ENCODE data around the gene YWHAQ.

YWHAQ gene

DNA sequence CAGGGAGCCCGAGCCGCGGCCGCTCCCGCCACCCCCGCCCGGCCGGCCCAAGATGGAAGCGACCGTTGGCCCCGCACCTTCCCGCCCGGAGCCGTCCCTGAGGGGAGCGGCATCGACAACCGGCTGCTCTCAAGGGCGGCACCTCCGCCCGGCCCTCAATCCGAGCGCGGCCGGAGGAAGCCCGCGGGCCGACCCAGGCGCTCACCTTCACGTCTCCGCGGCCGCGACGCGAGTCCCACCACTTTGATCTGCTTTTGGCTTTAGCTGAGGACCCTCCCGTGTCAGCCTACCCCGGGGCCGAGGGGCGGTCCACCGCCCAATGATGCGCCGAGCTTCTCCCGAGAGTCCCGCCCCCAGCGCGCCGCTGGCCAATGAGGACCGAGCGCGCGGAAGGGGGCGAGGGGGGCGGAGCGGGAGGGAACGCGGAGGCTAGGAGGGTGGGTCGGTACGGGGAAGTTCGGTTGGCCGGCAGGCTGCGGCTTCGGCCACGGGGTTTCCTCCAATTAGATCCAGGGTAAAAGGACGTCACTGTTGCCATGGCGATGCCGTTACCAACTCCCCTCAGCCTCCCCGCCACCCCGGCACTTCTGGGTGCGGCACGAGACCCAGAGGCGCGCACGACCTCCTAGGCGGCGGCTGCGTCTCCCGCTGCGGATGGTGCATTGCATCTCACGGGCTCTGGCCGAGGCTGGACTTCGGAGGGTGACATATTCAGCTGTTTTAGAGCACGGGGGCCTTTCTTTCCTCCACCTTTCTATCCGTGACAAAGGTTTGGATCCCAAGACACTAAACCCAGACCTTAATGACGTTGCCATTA lies at the start of gene YWHAQ:
Gene YWHAQ (minus strand): TSS at position 262 of the 817 bp plus-strand sequence. CDS start 545 bp downstream, outside the sequence.
- DNase-seq, result peak; percentile 99 to 100

DNA sequence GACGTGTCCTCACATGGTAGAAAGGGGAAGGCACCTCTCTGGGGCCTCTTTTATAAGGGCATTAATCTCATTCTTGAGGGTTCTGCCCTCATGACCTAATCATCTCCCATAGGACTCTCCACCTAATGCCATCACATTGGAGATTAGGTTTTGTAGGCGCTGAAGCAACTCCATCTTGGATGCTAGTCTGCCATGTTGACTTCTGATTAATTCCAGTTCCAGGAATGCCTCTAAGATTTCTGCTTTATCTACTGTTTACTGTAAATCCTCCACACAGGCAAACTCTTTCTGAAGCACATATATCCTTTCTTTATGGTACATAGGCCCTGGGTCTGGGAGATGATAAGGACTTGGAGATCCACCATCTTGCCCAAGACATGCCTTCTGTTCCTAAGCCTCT lies 49.3 kb upstream of the YWHAQ start:
- no peak for DNase-seq

- DNase-seq, result no peak
These were observed 48.4 kb upstream of the YWHAQ start for GRCh38 chr2:9679218-9679617.

DNA sequence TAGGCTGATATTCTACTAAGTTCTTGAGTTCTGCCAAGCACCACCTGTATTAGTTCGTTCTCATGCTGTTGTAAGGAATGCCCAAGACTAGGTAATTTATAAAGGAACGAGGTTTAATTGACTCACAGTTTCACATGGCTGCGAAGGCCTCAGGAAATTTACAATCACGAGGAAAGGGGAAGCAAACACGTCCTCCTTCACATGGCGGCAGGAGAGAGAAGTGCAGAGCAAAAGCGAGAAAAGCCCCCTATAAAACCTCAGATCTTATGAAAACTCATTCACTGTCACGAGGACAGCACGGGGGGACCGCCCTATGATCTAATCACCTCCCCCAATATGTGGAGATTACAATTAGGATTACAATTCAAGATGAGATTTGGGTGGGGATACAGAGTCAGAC lies 47.7 kb upstream of the YWHAQ start:
- DNase-seq, result no peak

DNA sequence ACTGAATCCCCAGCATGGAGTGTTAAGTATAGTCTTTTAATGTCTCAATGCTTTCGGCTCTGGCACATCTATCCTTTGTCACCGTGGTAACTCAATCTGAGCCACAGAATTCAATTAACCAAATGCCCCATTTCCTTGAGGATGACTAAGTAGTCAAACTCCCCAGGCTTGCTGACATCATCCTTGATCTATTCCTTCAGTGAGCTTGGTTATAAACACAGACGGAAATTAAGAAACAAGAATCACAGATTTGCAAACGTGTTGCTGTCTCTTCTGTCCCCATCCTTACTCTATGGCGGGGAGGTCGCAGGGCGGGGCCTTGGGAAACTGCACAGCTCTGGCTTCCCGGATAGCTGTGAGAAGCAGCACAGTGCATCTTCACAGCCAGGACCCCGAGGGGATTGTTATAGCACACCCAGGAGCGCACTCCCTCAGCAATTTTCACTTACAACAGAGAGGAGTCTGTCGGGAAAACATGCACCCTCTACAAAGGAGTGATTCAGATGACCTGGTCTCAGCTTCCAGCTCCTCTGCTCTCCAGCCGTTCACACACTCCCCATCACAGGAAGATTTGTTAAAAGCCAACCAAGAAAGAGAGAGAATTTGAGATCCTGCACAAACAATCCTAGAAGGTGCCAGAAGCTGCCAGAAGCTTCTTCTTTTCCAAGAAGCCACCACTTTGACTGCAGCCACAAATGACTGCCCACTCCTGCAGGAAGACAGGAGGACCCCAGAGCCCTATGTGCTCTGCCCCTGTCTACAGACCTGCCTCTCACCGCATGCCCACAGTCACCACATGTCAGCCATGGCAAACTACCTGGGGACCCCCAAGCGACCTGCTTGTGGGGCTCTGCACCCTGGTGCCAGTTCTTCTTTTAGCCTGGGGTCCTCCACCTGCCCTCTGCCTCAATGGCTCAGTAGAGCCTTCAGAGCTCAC lies 44.9 kb upstream of the YWHAQ start:
- no peak for DNase-seq

DNA sequence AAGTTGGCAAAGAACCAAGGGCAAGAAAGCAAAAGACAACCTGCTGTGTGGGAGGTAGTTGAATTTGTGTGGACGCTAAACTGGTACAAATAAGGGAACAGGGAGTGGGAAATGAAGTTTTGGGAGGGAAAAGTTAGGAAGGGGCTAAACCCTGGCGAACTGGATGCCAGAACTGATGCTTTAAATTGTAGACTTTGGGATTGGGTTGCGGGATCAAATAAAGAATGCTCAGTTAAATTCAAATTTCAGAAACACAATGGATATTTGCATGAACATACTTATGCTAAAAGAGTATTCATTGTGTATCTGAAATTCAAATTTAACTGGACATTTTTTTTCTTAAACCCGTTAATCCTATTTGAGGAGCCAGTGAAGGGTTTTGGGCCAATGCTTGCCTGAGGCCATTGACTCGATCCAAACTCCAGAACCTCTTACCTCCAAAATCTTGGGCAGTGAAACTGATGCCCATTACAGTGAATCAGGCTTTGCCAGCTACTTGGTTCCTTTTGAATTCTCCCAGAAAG lies 44.2 kb upstream of the YWHAQ start:
- DNase-seq, result no peak

GRCh38 chr2:9673914-9674481 lies 43.2 kb upstream of the YWHAQ start:
- no peak for DNase-seq

GRCh38 chr2:9668687-9669345 lies 38.0 kb upstream of the YWHAQ start:
- peak; percentile 71 to 81 for DNase-seq

- DNase-seq, result no peak
These were observed 37.0 kb upstream of the YWHAQ start for GRCh38 chr2:9667826-9668225.

DNA sequence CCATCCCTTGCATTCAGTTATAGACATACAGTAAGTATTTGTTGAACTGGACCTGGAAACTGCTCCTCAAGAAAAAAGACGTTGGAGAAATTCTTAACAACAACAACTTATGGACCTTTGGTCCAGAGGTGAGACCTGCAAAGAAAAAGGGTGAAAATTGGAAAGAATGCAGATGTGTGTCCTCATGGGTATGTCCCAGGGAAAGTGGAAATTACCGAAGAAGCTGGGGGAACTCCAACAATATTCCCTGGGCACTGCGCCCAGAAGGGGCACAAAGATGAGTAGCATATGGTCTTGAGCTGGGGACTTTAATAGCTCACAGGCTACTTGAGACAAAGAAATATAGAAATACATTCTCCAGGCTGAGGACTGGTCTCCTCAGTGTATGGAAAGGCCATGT lies 35.5 kb upstream of the YWHAQ start:
- DNase-seq, result no peak

DNA sequence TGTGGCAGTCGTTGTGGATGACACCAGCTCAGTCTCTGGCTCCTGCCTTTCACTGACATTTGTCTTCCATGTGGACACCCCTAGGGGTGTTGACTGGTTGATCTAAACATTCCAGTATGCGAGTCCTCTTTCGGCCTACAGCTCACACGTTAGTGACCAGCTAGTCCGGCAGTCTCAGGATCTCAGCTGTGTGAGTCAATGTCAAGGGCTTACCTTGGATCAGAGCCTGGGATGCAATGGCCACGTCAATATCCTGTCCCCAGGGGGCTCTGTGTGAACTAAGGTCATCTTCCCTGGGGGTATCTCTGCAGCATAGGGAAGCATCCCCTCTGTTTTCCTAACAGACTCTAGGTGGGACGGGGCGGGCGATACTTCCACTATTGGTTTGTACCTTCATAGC lies 35.1 kb upstream of the YWHAQ start:
- DNase-seq, result no peak

DNA sequence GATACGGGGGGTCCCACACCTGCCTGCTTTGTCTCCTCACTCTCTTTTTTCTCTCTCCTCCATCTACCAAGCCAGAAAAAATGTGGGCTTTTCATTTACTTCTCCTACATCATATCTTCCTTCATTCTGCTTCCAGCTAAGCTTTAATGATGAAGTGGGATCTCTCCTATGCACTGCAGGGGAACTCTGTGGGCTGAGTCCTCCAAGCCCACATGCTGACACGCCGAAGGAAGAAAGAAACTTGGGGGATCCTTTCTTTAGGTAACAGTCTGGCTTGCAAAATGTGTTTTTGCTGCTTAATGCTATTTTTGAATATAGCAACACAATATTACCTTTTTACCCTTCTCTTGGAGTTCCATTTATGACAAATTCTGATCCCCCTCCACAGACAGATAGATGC lies 33.6 kb upstream of the YWHAQ start:
- no peak for DNase-seq

DNA sequence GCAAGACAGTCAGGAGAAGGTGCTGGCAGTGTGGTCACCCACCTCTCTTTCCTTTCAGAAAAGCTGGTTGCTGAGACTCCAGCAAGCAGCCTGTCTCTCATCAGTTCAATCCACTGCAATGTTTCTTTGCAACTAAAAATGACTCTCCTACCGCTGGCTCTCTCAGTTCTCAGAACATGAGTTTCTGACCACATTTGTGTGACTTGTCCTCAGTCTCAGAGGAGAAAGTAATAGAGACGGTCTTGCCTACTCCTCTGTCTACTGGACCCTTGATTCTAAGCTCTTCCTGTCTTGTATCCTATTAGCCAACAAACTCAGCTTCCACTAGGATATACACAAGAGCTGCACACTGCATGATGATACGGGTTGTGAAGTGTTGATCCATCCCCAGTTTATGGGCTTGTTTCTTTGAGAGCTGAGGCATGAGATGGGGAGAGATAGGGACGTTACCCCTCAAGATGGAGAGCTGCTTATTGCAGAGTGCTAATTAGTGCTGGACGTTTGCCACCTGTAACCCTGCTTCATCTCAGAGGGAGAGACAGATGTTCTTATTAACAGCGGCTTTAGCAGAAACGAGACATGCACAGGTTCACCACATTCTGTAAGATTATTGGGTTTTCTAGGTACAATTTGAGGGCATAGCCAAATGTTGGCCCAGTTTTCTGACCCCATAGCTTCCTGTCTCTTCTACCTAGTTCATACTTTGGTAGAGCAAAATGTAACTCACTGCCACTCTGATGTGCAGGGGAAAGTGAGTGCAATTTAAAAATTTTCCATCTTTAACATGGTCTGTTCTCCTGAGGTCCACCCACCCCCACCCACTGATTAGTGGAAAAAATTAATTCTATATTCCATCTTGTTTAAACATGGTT lies 32.4 kb upstream of the YWHAQ start:
- DNase-seq, result no peak

GRCh38 chr2:9661261-9661660 lies 30.5 kb upstream of the YWHAQ start:
- DNase-seq, result no peak

DNA sequence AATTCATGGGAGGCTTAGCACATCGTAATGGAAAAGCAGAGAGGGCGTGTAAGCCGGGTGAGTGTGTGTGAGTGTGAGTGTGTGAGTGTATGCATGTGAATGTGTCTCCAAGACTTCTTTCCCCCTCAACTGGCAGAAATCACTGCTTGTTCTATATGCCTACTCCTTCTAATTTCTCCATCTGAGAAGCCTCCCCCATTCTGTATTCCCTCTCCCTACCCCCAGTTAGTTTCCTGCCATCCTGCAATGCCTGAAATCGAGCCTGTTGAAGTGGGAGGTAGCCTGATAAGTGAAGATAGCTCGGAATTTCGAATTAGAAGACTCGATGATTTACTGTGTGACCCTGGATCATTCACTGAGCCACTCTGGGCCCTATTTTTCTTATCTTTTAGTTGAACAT lies 30.0 kb upstream of the YWHAQ start:
- DNase-seq, result no peak

GRCh38 chr2:9660154-9660553 lies 29.4 kb upstream of the YWHAQ start:
- no peak for DNase-seq

- peak in 1 of 2 experiments; percentile 25 for DNase-seq
These were observed 28.2 kb upstream of the YWHAQ start for GRCh38 chr2:9658972-9659371.

DNA sequence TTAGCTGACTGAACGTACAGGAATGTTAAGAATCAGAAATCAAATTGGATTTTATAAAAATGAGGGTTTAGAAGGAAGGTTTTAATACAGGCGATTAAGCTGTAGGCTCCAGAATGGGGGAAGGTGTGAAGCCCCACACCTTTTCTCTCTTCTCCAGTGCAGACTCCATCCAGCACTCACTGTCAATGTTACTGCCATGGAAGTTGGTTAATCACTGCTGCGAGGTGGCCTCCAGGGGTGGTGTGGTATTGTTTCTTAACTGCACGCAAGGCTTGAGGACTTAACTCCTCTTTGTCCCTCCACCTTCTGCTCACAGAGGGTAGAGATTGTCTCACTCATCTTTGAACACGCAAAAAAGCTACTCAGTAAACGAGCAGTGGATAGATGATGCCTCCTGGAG lies 26.9 kb upstream of the YWHAQ start:
- no peak for DNase-seq

DNA sequence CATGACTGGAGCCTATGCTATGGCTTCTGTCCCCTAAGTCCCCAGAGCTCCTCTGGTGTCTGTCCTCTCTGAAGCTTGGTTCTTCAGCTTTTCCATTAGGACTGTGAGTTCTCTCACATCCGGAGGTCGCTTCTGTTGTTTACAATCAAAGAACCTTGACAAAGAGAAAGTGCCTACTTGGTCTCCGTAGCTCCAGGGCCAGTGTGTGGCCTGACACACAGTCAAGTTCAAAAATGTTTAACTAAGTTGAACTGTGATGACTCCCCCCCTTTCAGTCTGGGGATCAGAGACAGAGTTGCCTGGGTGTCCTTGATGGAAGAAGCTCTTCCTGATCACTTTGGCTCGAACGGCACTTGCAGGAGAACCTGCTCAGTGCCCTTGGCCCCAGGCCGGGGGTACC lies 26.3 kb upstream of the YWHAQ start:
- DNase-seq, result no peak

GRCh38 chr2:9656270-9656766 lies 25.5 kb upstream of the YWHAQ start:
- DNase-seq, result no peak

GRCh38 chr2:9655441-9656269 lies 24.9 kb upstream of the YWHAQ start:
- DNase-seq, result no peak

Data from SHP77 (cell line).